OCI-M1 (cell line): Measurements from ENCODE around the gene GPR84.
"Not testable (repeated sequence)": the region's sequence is repeated elsewhere in the genome, so short reads cannot be mapped to it uniquely, and the experiment has no call there.

ENCODE experiments used
- DNase-seq: peaks from one replicate; lab custom pipeline; 2025; lab: John Stamatoyannopoulos, UW

The GPR84 gene

DNA sequence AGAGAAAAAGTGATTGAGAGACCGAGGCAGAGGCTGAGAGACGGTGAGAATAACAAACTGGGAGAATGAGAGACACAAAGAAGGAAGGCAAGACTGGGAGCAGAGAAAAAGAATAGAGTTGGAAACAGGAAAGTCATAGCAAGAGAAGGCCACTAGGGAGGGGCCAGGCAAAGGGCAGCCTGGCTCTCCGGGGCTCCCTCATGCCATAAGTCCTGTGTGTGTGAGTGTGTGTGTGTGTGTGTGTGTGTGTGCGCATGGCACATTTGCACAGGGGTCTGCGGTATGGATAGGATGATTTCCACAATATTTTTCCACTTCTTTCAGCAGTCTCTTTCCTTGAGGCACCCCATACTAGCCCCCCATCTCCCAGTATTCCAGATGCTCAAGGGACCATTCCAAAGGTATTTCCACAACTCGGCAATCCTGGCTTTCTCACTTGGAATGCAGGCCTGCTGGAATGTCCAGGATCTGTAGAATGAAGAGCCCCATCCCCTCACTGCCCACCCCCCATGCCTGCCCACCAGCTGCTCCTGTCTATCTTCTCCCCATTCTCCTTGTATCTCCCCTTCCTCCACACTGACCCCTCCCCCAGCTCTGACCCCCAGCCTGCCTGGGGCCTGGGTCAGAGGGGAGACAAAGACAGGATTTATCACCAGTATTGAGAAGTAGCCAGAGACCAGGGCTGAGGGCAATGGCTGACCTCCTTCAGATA lies 9.0 kb downstream of the GPR84 start:
- DNase-seq: no peak

GRCh38 chr12:54354271-54354670 lies 10.0 kb downstream of the GPR84 start:
- not testable (repeated sequence) for DNase-seq

DNA sequence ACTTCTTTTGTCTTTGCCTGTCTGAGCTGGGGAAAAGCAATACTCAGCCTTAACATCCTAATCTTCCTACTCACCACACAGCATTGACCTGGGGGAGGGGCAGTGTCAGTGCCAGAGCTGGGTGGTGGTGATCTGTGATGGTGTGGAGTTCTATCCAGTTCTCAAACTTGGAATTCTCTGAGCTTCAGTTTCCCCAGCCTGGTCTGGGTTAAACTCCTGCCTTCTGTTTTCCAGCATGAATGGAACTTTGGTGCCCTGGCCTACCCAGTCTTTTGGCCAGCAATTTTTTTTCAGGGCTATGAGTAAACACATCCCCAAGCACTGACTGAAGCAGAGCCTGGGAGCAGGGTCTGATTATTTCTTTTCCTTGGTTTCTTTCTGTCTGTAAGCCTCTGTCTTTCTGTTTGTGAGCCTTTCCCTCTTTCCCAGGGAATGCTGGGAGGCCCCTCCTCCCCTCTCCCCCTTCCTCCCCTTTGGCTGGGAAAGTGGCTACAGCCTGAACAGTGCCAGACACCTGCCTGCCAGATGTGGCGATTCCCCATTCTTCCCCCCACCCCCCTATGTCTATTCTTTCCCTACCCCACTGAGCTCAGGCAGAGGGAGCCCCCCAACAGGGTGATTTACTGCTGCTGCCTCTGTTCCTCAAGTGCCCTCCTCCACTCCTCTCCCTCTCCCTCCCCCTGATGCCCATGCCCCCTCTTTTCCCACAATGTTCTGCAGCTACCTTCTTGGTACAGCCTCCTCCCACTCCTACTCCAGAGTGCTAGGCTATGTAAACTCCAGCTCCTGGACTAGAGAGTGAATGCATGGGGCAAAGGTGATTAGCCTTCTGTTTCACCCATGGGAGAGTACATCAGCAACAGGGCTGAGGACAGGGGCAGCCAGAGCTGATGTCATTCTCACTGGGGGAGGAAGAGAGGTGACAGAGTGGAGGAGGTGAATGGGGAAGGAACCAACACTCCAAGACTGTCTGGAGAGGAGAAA lies 11.1 kb downstream of the GPR84 start:
- peak; percentile 51 for DNase-seq

DNA sequence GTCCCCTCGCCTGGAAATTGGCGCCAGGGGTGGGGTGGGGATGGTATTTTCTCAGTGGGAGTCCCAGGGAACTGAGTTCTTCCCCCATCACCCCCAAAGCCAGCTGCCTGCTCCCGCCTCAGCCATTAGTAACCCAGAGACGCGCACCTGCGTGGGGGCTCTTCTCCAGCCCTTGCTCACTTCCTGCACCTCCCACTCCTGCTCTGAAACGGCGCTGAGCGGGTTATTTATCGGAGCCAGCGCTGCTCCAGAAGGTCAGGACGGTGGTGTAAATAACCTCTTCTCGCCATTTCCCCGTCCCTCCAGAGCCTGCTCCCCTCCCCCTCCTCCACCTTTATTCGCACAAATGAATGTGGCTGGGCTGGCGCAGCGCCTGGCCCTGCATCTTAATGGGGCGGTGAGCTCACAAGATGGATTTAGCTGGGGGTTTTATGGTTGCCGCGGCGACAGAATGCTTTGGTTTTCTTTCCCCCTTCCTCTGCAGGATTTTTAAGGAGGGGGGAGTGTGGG lies 12.2 kb downstream of the GPR84 start:
- no peak for DNase-seq

DNA sequence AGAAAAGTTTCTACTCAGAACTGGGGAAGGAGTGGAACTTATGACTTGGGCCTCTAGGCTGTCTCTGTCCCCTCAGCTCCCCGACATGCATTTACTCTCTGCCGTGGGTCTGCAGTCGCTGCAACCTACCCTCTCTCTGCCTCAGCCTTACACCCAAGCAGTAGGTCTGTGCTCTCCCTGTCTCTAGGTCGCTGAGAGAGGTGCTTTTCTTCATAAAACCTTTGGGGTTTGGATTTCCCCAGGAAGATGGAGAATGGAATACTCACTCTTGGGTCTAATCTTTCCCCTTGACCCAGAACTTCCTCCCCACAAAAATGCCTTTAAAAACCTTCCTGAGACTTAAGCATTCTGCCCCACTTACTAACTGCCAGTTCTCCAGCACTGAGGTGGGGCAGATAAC lies 12.9 kb downstream of the GPR84 start:
- DNase-seq: no peak

DNA sequence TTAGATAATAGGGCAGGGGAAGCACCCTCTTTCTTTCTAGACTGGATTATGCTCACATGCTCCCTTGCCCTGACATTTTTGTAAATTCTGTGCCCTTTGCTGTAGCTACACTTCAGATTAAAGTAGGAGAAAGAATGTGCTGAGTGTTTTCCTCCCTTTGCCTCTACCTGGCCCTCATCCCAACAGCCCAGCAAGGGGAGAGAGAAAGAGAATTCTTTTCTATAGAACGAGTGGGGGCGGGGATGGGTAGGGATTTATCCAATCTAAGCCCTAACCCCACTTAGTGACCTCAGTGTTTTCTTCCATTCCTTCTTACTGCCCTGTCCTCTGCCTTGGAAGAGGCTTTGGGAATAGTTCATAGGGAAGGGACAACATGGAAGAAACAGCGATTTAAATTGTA lies 13.5 kb downstream of the GPR84 start:
- DNase-seq: no peak

- no peak for DNase-seq
Observed at GRCh38 chr12:54349679-54350078, 14.6 kb downstream of the GPR84 start.

- DNase-seq: no peak
Observed at GRCh38 chr12:54349036-54349435, 15.2 kb downstream of the GPR84 start.

DNA sequence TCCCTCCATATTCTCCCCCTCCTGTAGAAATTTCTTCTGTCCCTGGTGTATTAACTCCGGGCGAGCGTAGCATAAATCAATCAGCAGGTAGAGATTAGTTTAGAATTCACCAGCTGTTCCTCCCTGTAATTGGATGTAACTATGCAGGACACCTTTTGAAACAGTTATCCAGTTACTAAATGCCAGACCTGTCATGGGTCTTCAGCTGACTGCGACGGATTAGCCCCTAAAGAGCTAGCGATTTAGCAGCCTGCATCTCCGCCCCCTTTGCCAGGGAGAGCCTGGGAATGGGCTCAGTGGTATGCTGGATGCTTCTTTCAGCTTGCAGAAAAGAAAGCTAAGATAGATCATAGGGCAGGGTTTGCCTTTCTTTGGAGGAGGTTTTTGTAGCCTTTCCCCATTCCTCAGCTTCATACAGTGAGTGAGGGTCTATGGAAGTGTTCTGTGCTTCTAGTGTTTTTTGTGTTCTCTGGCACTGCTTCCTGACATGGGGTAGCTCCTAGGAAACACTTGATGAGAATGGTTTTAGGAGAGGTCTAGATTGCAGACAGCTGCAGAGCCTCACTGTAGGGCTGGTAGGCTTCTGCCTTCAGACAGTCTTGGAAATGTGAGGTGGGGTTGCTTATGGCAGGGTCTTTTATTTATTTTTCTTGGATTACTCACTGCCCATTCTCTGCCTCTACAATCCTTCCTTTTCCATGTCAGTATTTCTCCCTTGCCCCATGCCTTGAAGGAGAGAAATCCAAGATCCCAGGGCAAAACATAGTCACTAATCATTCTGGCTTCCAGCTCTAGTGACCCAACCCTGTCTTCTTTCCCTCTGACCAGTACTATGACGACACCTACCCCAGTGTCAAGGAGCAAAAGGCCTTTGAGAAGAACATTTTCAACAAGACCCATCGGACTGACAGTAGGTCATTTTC lies 22.6 kb downstream of the GPR84 start:
- DNase-seq: no peak

- DNase-seq: no peak
Observed at GRCh38 chr12:54340846-54341245, 23.4 kb downstream of the GPR84 start.

- DNase-seq: no peak
Observed at GRCh38 chr12:54338698-54339296, 25.5 kb downstream of the GPR84 start.

GRCh38 chr12:54337854-54338650 lies 26.2 kb downstream of the GPR84 start:
- peak; percentile 56 for DNase-seq

DNA sequence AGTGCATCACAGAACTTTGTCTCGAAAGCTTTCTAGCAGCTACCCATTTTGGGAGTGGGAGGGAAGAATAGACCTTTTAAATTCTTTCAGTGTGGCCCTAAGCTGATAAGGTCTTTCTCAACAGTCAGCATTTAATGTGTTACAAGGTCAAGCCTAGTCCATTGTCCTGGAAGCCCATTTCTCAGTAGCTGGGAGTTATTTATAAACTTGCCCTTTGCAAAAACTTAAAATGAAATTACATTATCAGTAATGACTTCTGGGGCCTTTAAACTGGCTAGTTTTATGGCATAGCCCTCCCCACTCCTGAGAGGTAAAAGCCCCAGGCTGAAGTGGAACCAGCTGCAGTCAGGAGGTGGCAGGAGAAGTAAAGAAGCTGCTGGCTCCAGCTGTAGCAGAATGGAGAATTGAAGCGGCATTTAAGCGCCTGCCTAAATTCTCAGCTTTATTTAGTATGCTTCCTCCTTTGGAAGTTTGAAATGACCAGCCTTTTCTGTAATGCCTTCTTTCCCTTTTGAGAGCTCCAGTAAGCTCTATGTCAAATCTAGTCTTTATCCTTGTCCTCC lies 26.9 kb downstream of the GPR84 start:
- DNase-seq: peak; percentile 95

DNA sequence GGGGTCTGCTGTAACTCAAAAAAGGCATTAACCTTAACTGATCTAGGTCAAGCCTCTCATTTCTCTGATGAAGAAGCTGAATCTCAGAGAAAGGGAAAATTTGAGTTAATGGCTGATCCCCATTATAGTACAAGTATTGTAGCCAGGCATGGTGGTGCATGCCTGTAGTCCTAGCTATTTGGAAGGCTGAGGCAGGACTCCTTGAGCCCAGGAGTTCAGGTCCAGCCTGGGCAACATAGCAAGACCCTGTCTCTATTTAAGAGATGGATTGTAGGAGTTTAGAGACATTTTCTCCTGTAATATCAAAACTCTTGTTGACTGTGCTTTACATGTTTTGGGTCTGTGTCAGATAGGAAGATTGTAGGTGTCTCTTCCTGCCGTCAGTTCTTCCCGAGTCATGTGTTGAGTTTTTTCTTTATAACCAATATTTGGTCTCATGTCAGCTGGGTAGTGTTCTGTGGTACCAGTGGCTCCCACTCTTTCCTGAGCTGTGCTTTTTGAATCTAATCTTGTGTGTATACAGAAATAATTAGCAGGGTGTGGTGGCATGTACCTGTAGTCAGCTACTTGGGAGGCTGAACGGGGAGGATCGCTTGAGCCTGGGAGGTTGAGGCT lies 30.8 kb downstream of the GPR84 start:
- no peak for DNase-seq

- DNase-seq: no peak
Observed at GRCh38 chr12:54331461-54331860, 32.8 kb downstream of the GPR84 start.

DNA sequence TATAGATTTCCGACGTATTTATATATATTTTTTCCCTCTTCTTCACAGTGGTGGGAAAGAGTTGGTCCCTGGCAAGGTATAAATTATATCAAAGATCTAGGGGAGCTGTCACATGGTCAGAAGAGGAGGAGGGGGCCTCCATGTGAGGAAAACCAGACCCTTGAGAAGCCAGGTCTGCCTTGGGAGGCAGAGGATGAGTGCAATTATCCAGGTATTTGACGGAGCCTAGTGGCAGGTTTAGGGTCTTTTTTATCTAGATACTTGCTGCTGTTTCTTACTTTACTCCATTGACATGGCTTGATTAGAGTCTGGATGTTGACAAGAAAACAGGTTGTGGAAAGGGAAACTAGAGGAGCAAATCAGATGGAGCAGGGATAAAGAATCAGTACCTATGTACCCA lies 33.8 kb downstream of the GPR84 start:
- DNase-seq: no peak

GRCh38 chr12:54329759-54330158 lies 34.5 kb downstream of the GPR84 start:
- no peak for DNase-seq

DNA sequence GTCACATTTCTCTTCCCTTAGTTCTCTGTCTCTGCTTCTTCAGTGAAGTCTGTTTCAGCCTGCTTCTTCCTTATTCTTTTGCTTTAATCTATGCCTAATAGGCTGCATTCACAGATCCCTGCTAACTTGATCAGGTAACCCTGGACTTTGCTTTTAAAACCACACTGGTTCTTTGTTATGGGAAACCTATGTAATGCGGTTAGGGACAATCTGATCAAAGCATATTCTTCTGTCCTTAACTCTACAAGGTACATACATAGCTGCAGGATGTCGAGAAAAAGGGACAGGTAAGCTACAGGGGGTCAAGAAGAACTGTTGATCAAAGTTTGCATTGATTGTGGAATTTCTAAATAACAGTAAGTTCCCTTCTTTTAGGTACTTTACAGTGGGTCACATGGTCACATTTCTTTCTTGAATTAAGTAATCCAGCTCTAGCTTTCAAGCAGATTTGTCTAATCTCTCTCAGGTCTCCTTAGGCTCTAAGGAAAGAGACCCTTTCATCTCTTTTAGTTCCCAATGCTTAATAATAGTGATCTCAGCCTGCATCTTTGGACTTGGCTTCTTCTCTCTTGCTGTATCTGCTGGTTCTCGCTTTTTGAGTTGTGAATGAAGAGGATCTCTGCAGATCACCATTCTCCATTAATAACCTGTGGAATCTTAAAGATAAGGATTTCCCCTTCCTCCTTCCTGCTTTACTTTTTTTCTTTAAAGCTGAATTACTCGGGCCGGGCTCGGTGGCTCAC lies 35.5 kb downstream of the GPR84 start:
- peak; percentile 25 for DNase-seq
